ENCODE data around the gene TNFRSF6B. TPM values are rescaled to one million over a fixed set of nuclear protein-coding genes. Genes with fewer than 3 reads are reported as not detected.

The TNFRSF6B gene
- total RNA-seq, 2 donors from 2014 or later, result not detected

DNA sequence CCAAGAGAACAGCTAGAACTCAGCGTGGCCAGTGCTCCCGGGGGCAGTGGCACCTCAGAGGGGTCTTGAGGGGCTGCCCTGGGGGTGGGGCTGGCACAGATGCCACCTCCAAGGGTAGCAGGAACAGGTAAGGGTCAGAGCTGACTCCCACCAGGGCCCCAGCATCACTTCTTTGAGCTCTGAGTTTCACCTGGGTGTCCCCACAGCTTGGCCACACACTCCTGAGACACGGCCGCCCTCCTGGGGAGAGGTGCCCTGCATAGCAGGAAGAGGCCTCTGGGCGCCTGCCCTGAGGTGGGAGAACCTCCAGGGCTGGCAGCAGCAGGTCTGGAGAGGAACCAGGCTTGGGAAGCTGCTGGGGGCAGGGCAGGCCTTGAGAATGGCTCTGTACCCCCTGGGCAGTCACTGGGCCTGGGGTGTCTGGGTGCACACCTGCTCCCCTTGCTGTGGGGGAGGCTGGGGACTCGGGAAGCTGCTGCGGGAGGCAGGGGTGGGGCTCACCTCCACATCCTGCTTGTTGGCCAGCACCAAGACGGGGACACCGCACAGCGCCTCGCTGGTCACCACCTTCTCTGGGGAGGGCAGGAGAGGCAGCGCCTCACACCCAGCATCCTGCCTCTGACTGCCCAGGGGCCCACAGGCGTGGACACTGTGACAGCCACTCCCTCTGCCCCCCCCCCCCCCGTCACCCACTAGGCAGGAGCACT lies 5.0 kb downstream of the TNFRSF6B start:
- TF ChIP-seq, protein P1, sequence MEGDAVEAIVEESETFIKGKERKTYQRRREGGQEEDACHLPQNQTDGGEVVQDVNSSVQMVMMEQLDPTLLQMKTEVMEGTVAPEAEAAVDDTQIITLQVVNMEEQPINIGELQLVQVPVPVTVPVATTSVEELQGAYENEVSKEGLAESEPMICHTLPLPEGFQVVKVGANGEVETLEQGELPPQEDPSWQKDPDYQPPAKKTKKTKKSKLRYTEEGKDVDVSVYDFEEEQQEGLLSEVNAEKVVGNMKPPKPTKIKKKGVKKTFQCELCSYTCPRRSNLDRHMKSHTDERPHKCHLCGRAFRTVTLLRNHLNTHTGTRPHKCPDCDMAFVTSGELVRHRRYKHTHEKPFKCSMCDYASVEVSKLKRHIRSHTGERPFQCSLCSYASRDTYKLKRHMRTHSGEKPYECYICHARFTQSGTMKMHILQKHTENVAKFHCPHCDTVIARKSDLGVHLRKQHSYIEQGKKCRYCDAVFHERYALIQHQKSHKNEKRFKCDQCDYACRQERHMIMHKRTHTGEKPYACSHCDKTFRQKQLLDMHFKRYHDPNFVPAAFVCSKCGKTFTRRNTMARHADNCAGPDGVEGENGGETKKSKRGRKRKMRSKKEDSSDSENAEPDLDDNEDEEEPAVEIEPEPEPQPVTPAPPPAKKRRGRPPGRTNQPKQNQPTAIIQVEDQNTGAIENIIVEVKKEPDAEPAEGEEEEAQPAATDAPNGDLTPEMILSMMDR (conservative IDR thresholded peaks at IDR 0.05), result no peak
- no peaks in the 10 kb centered on the region for H3K9me3 ChIP-seq (ENCODE audit: control insufficient read depth, low read length)
- H3K4me1 Mint-ChIP-seq, result peaks cover under 1% of the 10 kb centered on the region
- H3K27ac Mint-ChIP-seq, result no peak overlapping the region
- no peak overlapping the region for H3K4me3 Mint-ChIP-seq
- DNase-seq, result no peak
- no peak overlapping the region for H3K4me3 ChIP-seq (ENCODE audit: low read length)
- H3K27me3 Mint-ChIP-seq (ENCODE audit: insufficient read depth), result no peaks in the 10 kb centered on the region
- H3K36me3 ChIP-seq (ENCODE audit: control insufficient read depth, insufficient read depth, low read length), result peaks cover 23% of the 10 kb centered on the region
- WGBS, 2 experiments (ENCODE audit: insufficient coverage in 1 of 2, insufficient read length in 1 of 2), result 89 to 94% methylated on average over 7 to 12 of the region's 14 CpGs
- peaks cover 2% of the 10 kb centered on the region for H3K4me1 ChIP-seq (ENCODE audit: control insufficient read depth, insufficient read depth, low read length)
- H3K9ac ChIP-seq (ENCODE audit: extremely low read depth, low read length, poor library complexity, severe bottlenecking), result no peak overlapping the region
- H3K27me3 ChIP-seq (ENCODE audit: control insufficient read depth, insufficient read depth, low read length, poor library complexity, severe bottlenecking), result no peaks in the 10 kb centered on the region
- H3K9me3 Mint-ChIP-seq, result no peaks in the 10 kb centered on the region
- no peak overlapping the region for H3K27ac ChIP-seq (ENCODE audit: low read depth, low read length)
- peaks cover 20% of the 10 kb centered on the region for H3K36me3 Mint-ChIP-seq (ENCODE audit: low read depth)

- H3K4me1 Mint-ChIP-seq, result peaks cover 5% of the 10 kb centered on the region
- WGBS, 2 experiments (ENCODE audit: insufficient coverage in 1 of 2, insufficient read length in 1 of 2), result 95 to 96% methylated on average over 14 to 16 of the region's 16 CpGs
- no peaks in the 10 kb centered on the region for H3K27me3 Mint-ChIP-seq (ENCODE audit: insufficient read depth)
- no peak overlapping the region for H3K27ac Mint-ChIP-seq
- H3K9me3 Mint-ChIP-seq, result no peaks in the 10 kb centered on the region
- no peak overlapping the region for H3K27ac ChIP-seq (ENCODE audit: low read depth, low read length)
- TF ChIP-seq, protein P1 (conservative IDR thresholded peaks at IDR 0.05), result no peak
- no peak overlapping the region for H3K4me3 ChIP-seq (ENCODE audit: low read length)
- peaks cover 5% of the 10 kb centered on the region for H3K4me1 ChIP-seq (ENCODE audit: control insufficient read depth, insufficient read depth, low read length)
- peaks cover 24% of the 10 kb centered on the region for H3K36me3 ChIP-seq (ENCODE audit: control insufficient read depth, insufficient read depth, low read length)
- H3K36me3 Mint-ChIP-seq (ENCODE audit: low read depth), result peaks cover 25% of the 10 kb centered on the region
- no peaks in the 10 kb centered on the region for H3K27me3 ChIP-seq (ENCODE audit: control insufficient read depth, insufficient read depth, low read length, poor library complexity, severe bottlenecking)
- H3K9ac ChIP-seq (ENCODE audit: extremely low read depth, low read length, poor library complexity, severe bottlenecking), result no peak overlapping the region
- H3K9me3 ChIP-seq (ENCODE audit: control insufficient read depth, low read length), result no peaks in the 10 kb centered on the region
- no peak for DNase-seq
- H3K4me3 Mint-ChIP-seq, result no peak overlapping the region
These were observed 5.7 kb downstream of the TNFRSF6B start for GRCh38 chr20:63702036-63702665.

GRCh38 chr20:63702751-63703470 lies 6.5 kb downstream of the TNFRSF6B start:
- Histone ChIP-seq H3K4me1 (ENCODE audit: control insufficient read depth, insufficient read depth, low read length) (peaks cover 5% of the 10 kb centered on the region), H3K27me3 (ENCODE audit: control insufficient read depth, insufficient read depth, low read length, poor library complexity, severe bottlenecking) (no peaks in the 10 kb centered on the region), H3K4me3 (ENCODE audit: low read length) (no peak overlapping the region), H3K27ac (ENCODE audit: low read depth, low read length) (no peak overlapping the region), H3K9me3 (ENCODE audit: control insufficient read depth, low read length) (no peaks in the 10 kb centered on the region), H3K9ac (ENCODE audit: extremely low read depth, low read length, poor library complexity, severe bottlenecking) (no peak overlapping the region), H3K36me3 (ENCODE audit: control insufficient read depth, insufficient read depth, low read length) (peaks cover 24% of the 10 kb centered on the region)
- peaks cover 5% of the 10 kb centered on the region for H3K4me1 Mint-ChIP-seq
- peaks cover 25% of the 10 kb centered on the region for H3K36me3 Mint-ChIP-seq (ENCODE audit: low read depth)
- no peak overlapping the region for H3K27ac Mint-ChIP-seq
- WGBS, 2 experiments (ENCODE audit: insufficient coverage in 1 of 2, insufficient read length in 1 of 2), result 85 to 87% methylated on average over 12 to 13 of the region's 13 CpGs
- DNase-seq, result no peak
- no peaks in the 10 kb centered on the region for H3K9me3 Mint-ChIP-seq
- no peak overlapping the region for H3K4me3 Mint-ChIP-seq
- TF ChIP-seq, protein P1 (conservative IDR thresholded peaks at IDR 0.05), result no peak
- H3K27me3 Mint-ChIP-seq (ENCODE audit: insufficient read depth), result no peaks in the 10 kb centered on the region

Measured in endodermal cell (in vitro differentiated cells).